GM15510 (cell line): ENCODE measurements around the gene BLOC1S4.

Source experiments
- POLR2A ChIP-seq: IDR thresholded peaks from 3 replicates; pipeline ENCODE4 v1.6.1; 2011; ENCODE audit warnings: borderline replicate concordance; ENCODE audit not compliant: insufficient read length; ENCODE audit errors: extremely low read depth

Gene BLOC1S4

DNA sequence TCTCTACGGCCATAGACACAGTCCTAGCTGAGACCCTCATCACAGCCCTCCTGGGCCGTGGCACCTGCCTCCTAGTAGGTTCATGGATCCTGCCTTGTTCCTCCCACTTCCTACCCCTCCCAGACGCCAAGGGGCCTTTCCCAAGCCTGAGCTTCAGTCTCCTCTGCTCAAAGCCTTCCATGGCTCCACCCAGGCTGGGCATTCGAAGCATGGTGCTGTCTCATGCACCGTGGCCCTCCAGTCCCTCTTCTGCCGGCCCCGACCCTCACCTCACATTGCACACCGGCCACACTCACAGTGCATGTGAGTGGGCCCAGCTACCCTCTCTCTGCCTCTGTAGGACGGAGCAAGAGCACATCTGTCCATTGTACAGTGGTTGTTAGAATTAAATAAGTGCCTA is 44.9 kb downstream of the BLOC1S4 start:
- TF ChIP-seq POLR2A, result no peak

DNA sequence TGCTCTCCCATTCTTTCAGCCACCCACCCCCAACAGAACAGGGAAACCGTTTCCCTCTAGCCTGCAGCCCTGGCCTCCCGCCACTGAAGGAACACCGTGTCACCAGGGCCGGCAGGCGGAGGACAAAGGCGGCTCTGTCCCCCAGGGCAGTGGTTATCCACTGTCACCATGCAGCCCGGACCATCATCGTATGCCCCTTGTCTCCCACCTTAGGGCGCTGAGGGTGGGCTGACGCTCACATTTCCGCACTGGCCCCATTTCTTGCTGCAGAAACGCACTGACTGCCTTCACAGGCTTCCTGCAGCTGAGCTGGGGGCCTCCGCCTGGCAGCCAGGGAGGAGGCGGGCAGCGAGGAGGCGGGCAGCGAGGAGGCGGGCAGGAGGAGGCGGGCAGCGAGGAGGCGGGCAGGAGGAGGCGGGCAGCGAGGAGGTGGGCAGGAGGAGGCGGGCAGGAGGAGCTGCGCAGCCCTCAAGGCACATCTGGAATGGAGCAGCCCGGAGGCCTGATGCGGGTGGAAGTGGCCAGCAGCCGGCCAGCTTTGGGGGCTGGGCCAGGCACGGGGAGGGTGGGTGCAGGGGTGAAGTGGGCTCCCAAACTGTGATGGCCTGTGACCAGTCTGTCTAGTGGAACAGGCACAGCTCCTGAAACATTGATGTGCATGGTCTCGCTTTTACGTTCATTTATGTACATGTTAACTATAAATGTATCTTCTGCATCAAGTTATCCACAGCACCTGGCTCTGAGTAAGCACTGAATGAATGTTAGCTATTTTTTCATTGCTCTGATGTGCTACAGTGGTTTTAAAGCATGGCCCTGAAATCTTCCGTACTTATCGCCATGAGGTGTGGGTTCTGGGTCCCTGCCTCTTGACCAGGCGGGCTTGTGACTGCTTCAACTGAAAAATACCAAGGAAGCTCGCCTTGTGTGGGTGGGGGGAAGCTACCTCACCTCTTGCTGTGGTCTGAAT is 46.0 kb downstream of the BLOC1S4 start:
- TF ChIP-seq POLR2A, result no peak

DNA sequence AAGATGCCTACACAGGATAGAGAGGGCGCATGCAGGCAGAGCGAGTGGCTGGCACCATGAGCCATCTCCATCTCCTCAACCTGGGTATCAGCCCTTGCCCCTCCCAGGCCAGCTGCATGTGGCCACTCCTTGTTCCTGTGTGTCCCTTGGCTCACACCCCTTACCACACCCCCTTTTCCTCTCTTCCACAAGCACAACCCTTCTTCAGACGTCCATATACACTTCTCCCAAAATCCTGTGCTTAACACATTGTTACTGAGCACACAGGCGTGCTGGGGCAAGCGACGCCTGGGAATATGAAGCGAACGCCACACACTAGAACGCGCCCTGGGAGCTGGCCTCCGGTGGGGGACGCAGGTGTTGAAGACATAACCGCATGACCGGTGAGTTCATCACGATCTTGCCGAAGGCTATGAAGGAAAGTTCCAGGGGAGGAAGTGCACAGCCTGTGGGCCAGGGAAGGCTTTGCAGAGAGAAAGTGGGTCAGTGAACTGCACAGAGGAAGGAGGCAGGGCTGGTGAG is 47.4 kb downstream of the BLOC1S4 start:
- TF ChIP-seq POLR2A, result no peak

DNA sequence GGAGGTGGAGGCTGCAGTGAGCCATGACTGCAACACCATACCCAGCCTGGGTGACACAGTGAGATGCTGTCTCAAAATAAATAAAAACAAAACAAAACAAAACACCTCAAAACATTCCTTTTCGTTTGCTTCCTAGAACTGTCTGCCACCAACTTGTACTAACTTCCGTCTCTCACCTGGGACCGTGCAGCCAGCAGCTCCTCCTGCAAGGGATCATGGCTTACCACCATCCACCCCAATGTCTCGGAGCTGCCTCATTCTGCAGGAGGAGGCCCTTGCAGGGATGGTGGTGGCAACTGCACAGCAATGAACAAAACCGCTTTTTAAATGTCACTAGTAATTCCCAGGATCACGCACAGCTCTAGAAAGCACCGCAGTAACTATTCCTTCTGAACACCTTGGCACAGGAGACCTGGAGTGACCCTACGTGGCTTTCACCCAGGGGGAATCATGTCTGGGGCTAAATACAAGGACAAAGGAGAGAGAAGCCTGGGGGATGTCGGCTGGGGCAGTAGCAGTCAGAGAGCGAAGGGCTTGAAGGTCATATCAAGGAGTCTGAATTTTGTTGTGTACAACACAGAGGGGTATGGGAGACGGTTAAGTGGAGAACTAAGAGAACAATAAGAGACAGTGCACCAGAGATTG is 49.1 kb downstream of the BLOC1S4 start:
- TF ChIP-seq POLR2A, result no peak

DNA sequence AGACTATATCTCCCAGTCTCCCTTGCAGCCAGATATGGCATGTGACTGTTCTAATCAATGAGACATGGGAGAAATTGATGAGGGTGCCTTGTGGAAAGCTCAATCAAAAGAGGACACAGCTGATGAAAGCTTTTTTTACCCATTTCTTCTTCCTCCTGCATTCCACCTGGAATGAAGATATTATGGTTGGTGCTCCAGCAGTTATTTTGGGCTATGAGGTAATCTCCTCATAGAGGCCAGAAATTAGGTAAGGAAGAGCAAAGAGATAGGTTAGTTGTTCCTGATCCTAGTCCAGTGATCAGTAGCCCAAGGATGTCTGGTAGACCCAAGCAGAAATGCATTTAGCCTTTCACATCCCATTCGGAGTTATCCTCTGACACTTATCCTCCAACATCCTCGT is 49.7 kb downstream of the BLOC1S4 start:
- TF ChIP-seq POLR2A, result no peak
